ENCODE data around the gene RPTN.
A peak's percentile ranks its signal among the peaks of the same experiment; 100 is the strongest.

Gene RPTN

DNA sequence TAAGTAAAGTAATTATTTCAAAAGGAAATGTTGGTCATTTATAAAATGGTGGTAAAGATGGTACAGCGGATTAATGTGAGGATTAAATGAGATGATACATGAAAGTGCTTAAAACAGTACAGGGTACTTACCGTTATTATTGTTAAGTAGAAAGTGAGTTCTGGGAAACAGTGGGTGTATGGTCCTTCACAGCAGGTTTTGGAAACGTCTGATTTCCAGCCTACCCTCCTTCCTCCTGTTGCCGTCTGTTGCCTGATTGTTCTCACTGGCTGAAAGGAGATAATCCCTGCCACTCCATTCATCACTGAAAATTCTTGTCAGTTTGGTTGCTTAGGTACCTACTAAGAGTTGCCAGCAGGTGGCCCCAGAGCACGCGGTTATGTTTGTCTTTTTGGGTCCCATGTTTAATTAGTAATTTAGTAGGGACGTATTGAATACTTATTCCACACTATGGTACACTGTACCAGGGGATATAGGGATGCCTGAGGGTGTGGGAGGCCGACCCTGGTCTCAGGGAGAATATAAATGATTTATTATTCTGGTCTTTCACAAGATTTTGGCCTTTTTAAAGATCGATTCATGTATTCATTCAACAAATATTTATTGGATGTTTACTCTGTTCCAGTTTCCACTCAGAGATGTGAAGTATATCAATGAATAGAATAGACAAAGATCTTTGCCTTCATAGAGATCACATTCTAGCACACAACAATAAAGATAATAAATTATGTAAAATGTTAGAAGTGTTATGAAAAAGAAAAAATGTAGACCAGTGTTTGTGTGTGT is 30.8 kb upstream of the RPTN start:
- TF ChIP-seq, protein P1, sequence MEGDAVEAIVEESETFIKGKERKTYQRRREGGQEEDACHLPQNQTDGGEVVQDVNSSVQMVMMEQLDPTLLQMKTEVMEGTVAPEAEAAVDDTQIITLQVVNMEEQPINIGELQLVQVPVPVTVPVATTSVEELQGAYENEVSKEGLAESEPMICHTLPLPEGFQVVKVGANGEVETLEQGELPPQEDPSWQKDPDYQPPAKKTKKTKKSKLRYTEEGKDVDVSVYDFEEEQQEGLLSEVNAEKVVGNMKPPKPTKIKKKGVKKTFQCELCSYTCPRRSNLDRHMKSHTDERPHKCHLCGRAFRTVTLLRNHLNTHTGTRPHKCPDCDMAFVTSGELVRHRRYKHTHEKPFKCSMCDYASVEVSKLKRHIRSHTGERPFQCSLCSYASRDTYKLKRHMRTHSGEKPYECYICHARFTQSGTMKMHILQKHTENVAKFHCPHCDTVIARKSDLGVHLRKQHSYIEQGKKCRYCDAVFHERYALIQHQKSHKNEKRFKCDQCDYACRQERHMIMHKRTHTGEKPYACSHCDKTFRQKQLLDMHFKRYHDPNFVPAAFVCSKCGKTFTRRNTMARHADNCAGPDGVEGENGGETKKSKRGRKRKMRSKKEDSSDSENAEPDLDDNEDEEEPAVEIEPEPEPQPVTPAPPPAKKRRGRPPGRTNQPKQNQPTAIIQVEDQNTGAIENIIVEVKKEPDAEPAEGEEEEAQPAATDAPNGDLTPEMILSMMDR (conservative IDR thresholded peaks at IDR 0.05; ENCODE audit: control insufficient read depth, insufficient read depth, low read depth, low read length) = peak; percentile 81

DNA sequence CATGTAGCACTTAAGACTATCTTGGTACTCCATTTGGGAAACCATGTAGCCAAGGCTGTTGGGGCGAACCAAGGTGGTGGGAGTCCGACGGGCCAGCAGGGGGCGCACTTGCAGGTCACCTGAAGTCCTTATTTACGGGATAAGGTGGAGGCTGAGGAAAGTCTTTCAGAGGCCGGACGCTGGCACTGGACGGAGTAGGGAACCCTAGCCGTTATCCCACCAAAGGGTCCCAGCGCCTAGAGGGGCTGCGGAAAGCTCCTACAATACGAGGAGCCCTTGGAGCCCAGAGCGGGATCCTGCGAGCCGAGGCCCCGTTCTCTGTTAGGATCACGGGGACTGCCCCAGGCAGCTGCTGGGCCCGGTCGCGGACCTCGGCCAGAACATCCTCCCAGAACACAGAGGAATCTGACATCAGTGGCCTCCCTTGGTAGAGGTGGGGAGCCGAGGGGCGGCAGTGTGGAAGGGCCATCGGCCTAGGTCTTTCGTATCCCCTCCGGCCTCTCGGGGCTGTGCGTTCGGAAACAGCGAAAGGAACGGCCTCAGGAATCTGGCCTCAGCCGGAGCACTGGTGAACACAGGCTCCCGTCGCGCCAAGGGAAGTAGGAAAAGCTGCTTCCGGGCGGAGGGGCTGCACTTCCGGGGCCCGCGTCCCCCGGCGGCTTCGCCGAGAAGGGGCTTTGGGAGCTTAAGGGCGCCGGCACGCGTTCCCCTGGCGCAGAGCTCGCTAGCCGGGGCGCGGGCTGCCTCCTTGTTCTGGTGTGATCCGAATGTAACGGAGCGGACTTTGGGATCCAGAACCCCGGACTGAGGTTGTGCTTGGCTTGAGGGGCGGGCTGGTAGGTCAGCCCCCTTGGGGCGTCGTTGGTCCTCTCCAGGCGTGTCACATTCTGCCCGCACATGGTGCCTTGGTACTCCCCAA is 29.9 kb upstream of the RPTN start:
- TF ChIP-seq, protein P1 (conservative IDR thresholded peaks at IDR 0.05; ENCODE audit: control insufficient read depth, insufficient read depth, low read depth, low read length) = peak; percentile 80
- peak overlapping the region; percentile 58 for H3K4me3 ChIP-seq (ENCODE audit: control insufficient read depth, low read depth, low read length)
- DNase-seq (ENCODE audit: low read depth) = peak; percentile 72

More for the DNA sequence above, 30.8 kb upstream of the RPTN start:
- peak; percentile 78 for DNase-seq (ENCODE audit: low read depth)
- peak overlapping the region; percentile 58 for H3K4me3 ChIP-seq (ENCODE audit: control insufficient read depth, low read depth, low read length)

DNA sequence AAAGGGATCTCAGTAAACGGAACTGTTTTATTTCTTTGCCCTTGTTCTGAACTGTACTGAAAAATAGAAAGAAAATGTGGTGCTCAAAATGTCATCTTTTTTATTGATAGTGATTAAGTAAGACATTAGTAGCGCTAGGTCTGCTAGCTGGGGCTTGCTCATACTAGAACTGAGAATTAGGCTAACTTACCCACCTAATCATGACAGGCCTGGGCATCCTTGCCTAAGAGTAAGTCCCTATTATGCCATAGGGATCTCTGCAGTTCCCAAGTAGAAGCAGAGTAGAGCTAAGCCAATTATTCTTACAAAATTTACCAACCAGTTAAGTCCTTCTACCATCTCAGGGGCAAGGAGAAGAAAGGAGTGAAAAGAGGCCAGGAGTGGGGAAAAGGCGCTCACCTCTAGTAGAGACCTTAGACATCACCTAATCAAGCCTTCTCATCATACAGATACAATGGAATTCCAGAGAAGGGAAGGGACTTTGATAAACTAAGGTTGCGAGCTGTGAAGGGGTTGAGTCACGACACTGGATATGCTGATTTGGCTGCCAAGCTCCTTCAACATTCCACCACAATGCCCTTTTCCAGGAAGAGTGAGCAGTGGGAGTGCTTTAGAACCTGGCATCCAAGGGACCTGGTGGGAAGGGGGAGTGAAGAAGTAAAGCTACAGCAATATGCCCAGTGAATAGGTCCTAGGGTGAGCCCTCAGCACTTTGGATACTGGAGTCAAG is 27.7 kb upstream of the RPTN start:
- H3K4me3 ChIP-seq (ENCODE audit: control insufficient read depth, low read depth, low read length) = no peak overlapping the region
- DNase-seq (ENCODE audit: low read depth) = no peak
- TF ChIP-seq, protein P1 (conservative IDR thresholded peaks at IDR 0.05; ENCODE audit: control insufficient read depth, insufficient read depth, low read depth, low read length) = no peak

DNA sequence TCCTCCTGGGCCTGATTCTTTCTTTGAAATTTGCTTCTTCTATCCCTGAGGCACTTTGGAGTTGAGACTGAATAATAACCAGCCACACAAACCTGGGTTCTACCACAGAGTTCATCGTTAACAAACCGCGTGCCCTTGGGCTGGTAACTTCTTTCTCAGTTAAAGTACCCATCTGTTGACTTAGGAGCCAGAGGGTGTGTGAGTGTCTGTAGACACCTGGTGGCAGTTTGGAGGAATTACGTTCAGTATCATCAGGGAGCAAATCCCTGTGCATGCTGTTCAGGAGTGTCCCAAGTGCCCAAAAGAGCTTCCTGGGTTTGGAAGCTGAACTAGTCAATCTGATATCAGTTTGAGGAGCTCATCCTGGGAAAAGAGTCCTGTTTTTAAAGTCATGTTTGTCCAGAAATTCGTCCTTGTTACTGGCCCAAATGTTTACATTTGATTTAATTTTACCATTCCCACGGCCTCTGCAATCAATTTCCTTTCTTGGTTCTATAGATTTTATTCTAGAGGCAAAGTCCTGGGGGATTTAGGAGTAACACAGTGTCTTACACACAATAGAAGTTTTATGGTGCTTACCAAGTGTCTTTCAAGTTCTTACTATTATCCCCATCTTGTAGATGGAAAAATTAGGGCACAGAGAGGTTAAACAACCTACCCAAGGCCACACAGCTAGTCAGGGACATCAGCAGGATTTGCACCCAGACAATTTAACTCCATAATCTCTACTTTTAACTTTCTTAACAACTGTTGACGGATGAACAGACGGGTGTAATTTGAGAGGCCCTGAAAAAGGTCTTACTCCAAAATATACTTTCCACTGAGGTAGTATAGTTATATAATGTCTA is 26.7 kb upstream of the RPTN start:
- TF ChIP-seq, protein P1 (conservative IDR thresholded peaks at IDR 0.05; ENCODE audit: control insufficient read depth, insufficient read depth, low read depth, low read length) = peak; percentile 71
- DNase-seq (ENCODE audit: low read depth) = peak; percentile 70
- no peak overlapping the region for H3K4me3 ChIP-seq (ENCODE audit: control insufficient read depth, low read depth, low read length)

DNA sequence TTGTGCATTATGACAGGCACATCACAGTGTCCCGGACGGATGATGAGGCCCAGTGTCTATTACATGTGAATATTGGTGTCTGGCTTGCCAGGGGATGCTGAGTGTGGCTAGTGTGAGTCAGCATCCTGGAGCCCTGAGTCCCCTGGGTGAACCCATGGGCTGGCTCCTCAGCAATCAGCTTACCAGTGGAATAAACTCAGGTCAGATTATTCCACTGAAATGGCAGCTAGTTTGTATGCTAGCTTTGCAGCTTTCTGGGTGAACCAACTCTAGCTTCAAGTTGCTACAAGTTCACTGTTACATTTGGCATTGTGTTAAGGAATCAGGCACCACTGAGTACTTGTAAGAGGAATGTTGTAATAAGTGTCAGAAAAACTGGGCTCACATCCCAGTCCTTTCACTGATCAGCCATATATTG is 23.9 kb upstream of the RPTN start:
- DNase-seq (ENCODE audit: low read depth) = peak; percentile 90
- TF ChIP-seq, protein P1 (conservative IDR thresholded peaks at IDR 0.05; ENCODE audit: control insufficient read depth, insufficient read depth, low read depth, low read length) = no peak

More for the DNA sequence above, 23.9 kb upstream of the RPTN start:
- H3K4me3 ChIP-seq (ENCODE audit: control insufficient read depth, low read depth, low read length) = no peak overlapping the region
